ENCODE results near the gene NALCN.

NALCN gene

DNA sequence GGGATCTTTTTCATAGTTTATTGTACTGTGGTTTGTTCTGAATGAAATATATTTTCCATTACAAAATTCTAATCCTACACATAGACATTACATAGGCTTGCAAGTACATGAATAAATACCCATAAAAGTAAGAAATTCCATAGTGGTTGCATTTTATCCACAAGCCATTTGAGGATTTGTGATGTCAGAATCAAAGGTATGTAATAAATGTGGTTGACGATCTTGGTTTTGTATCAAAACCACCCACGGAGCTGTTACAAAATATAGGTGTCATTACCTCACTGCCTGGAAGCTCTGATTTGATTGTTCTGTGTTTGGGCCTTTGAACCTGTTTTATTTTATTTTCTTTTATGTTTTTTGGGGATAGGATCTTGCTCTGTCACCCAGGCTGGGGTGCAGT lies 125.1 kb downstream of the NALCN start:
- DNase-seq (ENCODE audit: low read depth), result no peak

DNA sequence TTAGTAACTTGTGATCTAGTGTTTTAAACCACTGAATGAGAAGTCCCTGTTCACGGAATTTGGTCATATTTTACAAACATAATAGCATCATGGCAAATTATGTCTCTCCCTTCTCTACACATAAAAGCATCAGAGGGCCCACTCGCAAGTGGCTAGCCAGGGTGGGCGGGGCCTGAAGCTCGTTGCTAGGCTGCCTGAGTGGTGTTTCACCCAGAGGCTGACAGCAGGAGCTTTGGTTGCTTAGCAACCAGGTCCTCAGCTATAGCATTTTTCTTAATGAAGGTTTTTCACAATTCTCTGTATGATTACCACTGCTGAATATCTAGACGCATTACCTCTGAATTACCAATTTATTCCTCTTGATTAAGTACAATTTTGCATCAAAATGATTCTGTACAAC lies 126.5 kb downstream of the NALCN start:
- DNase-seq (ENCODE audit: low read depth), result no peak

DNA sequence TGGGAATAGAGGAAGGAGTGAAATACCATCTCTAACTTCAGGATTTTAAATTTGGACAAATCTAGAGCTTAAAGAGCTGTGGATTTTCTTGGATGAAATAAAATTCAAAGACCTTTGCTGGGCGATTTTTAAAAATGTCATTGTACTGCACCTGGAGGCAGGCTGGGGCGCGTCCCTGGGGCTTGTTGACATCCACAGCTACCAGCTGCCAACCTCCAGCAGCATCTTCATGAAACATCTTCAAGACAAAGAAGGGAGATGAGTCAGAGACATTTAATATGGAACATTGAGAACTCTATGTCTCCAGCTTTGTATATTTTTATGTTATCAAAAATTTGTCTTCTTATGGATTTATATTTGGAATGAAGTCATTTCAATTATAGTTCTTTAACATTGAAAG lies 132.5 kb downstream of the NALCN start:
- no peak for DNase-seq (ENCODE audit: low read depth)

DNA sequence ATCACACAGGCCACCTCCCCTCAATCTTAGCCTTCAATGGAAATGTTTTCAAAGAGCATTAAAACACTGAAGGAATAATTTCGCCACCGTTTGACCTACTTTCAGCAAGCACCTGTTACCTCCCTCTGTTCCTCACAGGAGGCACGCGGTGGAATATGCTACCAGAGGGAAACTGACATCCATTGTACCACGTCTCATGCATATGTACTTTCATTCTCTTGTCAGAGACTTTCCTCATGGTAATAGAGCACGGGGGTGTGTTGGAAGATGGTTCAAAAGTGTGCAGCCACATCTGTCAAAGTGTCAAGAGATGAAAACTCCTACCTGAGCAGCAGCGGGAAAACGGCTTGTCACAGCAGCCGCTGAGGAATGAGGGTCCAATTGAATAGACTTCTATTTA lies 143.4 kb downstream of the NALCN start:
- no peak for DNase-seq (ENCODE audit: low read depth)

DNA sequence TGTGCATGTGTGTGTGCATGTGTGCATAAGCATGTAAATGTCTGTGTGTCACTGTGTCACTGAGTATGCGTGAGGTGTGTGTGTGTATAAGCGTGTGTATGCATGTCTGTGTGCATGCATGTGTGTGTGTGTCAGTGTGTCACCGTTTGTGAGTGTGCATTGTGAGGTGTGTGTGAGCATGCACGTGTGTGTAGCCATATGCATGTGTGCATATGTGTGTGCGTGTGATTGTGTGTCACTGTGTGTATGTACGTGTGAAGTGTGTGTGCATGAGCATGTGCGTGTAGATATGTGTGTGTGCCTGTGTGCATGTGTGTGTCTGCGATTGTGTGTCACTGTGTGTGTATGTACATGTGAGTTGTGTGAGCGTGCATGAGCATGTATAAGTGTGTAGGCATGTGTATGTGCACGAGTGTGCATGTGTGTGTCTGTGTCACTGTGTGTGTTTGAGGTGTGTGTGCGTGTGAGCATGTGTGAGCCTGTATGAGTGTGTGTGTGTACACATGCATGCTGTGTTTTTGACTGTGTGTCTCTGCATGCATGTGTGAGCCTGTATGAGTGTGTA lies 144.5 kb downstream of the NALCN start:
- no peak for DNase-seq (ENCODE audit: low read depth)

DNA sequence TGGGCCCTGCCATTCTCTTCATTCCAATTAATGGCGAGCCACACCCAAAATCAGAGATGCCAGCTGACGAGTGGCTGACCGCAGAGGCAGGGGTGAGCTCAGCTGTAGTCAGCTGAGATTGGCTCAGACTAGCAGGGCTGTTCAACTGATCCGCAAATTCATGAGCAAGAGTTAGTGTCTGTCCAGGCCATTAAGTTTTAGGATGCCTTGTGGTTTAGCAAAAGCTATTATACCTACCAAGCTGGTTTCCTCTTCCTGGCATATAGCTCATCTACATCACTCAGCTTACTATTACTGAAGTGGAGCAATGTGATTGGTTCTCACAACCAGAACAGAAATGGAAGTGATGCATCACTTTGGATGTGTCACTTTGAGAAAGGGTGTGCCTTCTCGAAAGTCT lies 148.7 kb downstream of the NALCN start:
- peak; percentile 46 for DNase-seq (ENCODE audit: low read depth)

DNA sequence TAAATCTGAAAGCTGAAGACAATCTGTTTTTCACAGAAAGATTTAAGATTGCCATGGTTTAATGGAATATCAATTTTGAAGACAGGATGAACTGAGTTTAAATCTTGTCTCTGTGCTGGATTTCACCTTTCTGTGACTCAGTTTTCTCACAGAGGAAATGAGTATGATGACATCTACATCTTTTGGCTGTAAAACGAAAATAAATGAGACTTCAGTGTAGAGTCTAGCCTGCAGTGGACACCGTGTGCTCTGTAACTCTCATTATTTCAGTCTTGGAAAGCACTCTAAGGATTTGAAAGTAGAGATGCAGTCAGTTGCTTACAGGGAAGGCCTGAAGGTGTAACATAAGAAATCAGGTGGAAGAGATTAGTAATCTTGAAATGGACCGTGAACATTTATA lies 150.4 kb downstream of the NALCN start:
- DNase-seq (ENCODE audit: low read depth), result no peak

DNA sequence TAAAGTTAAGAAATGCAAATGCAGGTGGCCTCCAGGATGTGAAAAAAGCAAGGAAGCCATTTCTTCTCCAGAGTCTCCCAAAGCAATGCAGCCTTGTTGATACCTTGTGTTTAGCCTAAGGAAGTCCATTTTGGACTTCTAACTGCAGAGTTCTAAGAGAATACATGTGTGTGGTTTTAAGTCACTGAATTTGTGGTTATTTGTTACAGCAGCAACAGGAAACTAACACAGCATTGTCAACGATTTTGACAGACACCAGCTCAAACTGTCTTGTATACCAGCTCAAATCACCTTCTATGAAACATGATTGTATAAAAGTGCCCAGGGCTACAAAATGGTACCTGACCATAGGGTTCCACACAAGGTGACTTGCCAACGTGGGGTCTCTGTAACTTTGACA lies 151.4 kb downstream of the NALCN start:
- no peak for DNase-seq (ENCODE audit: low read depth)

DNA sequence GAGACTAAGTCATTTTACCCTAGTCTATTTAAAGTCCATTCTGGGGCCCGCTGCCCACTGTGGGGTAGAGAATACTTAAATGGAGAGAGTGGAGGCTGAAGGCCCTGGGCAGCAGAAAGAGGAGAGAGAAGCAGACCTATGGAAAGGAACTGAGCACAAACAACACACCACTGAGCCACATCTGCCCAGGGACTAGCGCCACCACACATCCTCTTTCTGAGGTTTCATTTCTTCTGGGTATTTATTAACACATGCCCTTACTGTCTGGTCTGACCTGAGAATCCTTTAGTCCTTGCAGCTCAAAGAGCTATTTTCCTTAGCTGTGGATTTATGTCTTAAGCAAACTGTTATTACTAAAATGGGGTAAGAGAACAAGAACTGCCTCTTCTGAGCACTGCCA lies 154.0 kb downstream of the NALCN start:
- DNase-seq (ENCODE audit: low read depth), result no peak

DNA sequence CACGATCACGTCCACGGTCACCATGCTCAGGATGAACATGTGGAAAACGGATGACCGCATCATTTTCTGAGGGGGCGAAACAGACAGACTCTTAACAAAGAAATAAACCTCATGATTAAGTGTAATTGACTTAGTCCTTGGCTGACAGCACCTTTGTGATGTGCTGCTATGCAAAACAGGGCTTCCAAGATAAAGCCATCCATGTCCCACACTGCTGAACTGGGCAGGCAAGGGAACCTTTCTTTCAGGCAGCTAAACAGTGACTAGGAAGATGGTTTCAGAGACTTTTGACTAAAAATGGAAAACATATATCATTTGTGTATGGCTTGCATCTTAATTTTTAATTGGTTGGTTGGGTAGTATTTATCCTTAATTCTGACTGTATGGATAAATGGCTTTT lies 157.8 kb downstream of the NALCN start:
- no peak for DNase-seq (ENCODE audit: low read depth)

DNA sequence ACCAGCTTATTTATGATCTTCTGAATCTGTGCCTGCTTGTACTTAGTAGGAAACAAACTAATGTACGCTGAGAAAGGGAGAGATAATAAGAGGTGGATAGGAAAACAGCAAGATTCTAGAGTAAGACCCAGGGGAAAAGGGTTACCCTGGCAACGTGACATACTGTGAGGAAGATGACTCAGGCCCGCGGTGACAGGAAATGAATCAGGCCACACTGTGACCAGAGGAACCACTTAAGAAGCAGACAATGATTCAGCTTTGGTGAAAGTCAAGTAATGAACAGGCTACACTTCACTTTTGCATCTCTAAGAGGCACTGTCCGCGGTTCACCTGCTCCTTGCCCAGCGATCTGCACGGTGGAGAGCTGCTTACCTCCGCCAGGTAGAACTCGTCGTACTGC lies 158.2 kb downstream of the NALCN start:
- peak; percentile 78 for DNase-seq (ENCODE audit: low read depth)

DNA sequence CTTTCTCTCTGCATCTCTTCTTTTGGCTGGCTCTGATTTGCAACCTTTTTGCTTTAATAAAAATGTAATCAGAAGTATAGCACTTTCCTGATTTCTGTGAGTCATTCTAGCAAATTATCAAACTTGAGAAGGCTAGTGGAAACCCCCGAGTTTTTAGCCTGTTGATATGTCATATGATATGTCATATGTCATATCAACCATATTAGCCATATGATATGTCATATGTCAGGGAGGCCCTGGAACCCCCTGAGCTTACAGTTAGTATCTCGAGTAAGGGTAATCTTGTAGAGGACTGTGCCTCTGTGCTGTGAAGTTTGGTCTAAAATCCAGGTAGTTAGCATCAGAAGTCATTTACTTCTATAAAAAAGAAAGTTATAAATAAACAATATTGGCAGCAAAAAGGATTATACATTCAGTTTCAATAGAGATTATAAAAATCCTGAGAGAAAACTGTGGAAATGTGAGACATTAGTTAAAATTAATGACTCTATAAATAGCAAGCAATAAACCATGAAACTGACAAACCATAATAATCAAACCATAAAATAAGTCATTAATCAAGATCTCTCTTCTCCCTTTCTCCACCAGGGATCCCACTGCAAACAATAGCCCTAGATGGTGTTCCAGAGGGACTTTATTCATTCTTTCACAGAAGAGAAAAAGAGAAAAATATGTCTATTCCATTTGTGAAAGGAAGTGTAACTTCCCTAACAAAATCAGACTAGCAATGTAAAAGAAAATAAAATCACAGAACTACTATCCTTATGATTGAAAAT lies 167.4 kb downstream of the NALCN start:
- DNase-seq (ENCODE audit: low read depth), result no peak

DNA sequence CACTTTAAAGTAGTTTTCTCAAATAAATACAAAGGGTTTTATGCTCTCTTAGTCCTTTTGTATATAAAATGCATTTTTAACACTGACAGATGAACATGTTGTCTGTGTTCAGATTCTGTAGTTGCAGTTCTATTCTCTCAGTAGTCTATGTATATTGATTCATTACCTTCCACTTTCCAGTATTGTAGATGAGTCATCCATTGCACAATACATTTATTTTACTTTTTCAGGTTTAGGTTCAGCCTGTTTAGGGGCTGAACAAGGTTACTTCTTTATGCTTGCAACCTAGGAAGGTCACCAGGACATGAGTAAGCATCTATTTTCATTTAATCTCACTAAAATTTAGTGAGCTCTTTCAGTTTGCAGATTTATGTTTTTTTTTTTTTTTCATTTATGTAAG lies 173.6 kb downstream of the NALCN start:
- DNase-seq (ENCODE audit: low read depth), result no peak

DNA sequence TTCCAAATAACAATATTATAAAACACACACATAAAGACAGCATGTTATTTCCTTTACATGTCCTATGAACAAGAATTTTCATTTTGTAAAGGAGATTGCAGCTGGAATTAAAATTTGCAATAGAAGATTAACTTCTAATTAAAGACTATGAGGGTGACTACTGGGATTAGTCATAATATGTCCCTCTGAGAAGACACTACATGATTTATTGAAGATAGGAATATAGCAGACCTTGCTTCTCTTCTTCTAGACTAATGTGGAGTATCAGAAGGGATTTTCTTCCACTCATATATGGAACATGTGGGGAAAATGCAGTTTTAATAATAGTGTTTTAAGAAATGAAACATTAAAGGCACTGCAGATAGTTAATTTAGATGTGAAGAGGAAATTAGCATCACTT lies 177.8 kb downstream of the NALCN start:
- no peak for DNase-seq (ENCODE audit: low read depth)

DNA sequence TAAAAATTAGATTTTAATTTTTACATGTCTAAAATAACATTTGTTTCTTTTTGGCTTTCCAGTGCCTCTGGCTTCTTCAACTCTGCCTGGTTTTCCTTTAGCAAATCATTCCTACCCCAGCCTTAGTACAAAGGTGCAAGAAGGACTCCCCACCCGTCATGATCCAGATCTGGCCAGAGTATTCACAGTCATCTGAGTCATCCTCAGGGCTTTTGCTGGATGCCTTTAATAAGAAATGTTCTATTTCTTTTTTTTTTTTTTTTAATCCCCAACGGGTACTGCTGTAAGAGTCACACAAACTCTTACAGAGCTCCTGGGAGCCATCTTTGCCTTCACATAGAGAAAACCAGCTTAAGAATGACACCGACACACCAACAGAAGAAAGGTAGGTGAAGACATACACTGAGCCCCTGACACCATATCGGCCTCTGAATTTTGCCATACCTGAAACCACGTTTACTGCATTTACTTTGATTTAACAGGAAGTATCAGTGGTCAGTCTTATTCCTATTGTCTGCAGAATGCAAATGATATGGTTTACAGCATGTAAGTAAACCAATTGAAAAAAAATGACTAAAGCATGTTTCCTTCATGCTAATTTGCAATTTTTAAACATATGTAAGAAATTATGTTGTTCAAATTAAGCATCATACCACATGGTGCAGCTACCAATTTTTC lies 184.4 kb downstream of the NALCN start:
- DNase-seq (ENCODE audit: low read depth), result peak; percentile 10

DNA sequence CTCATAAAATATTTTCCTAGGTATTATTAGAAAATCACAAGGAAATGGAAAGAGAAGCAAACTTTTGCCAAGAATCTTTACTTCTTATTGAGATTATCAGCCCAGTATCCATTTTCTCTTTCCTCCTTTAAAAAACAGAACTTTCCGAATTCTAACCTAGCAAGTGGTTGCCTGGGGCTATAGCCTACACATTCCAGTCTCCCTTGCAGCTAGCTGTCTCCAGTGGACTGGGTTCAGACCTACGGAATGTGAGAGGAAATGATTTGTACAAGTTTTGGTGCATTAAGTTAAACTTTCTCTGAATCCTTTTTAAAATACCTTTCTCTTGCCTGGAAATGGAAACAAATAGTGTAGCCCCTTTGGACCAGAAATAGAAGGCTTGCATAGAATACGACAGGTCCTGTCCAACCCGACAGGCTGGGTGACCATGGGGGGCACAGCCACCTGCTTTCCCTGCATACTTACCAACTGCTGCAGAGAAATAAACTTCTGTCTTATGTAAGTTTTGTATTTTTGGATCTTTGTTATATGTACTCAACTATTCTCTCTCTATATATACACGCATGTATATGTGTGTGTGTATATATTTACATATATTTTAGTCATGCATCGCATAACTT lies 185.9 kb downstream of the NALCN start:
- DNase-seq (ENCODE audit: low read depth), result no peak

DNA sequence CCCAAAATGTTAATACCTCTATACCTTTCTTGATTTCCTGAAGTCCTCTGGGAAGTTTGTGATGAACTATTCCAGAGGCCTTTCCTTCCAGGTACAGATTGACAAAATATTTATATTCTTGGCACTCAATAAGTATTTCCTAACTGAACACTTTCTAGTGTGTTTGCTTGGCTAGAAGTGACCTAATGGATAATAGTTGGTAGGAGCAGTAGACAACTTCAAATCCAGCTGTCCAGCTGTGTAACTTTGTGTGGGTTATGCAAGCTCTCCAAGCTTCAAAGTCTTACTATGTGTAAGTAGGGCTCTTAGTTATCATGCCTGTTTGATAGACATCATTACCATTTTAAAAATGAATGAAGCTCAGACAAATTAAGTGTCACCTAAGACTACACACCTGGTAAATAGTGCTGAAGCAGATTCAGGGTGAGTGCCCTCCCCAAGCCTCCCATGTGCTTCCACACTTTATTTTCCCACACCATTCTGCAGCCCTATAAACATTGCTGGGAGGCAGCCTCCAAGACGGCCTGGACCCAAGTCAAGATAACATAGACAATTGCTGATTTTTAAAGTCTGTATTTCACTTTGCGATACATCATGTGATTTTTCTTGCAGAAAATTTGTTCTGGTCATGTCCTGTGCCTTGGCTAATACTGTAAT lies 196.6 kb downstream of the NALCN start:
- no peak for DNase-seq (ENCODE audit: low read depth)

DNA sequence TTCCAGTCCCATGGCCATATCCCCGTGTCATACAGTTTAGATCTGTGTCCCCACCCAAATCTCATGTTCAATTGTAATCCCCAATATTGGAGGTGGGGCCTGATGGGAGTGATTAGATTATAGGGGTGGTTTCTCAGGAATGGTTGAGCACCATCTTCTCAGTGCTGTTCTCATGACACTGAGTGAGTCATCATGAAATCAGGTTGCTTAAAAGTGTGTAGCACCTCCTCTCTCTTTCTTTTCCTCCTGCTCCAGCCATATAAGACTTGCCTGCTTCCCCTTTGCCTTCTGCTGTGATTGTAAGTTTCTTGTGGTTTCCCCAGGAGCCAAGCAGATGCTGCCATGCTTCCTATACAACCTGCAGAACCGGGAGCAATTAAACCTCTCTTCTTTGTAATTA lies 197.8 kb downstream of the NALCN start:
- no peak for DNase-seq (ENCODE audit: low read depth)

DNA sequence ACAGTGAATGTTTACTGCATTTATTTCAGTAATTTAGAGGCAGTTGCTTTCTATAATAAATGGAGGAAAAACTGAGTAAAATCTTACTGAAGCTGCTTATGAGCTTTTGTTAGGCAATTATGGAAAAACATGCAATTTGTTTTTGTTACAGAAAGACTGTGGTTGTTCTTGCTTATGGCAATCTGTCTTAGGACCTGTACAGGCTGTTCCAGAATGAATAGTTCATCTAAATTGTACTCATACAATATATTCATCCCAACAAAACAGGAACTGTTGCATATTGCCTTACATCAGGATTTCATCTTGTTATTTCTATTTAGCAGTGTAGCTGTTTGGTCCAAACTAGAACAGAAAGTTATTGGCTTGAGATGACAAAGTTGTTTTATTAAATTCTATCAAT lies 199.2 kb downstream of the NALCN start:
- DNase-seq (ENCODE audit: low read depth), result no peak

DNA sequence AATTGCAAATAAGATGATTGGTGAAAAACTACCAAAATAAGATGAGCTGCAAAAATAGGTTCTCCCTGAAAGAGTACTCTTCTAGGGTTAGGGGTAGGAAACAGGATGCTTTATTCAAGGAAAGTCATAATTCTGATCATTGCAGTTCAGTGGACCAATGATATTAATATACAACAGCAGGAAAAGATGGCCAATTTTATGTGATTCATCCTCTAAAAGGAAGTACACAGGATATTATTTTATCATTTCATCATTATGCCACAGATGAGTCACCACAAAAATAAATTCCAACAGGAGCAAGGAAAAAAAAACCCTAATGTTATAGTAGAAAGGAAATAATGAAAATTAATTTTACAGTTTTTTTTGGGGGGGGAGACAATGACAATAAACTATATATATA lies 205.0 kb downstream of the NALCN start:
- DNase-seq (ENCODE audit: low read depth), result peak; percentile 12

DNA sequence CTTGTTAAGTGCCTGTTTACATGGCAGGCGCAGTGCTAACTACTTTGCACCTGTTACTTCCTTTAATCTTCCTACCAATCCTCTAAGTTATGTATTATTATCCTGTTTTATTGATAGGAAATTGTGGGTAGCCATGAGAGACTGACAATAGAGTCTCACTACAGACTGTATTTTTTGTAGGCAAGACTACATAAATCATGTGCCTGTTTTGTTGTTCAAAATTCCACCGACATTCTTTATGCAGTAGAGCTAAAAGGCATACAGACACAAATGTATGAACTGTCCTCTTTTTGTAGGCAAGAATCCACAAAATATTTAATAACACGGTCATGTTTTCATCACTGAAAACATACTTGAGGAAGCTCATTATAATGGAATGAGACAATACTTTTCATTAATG lies 205.5 kb downstream of the NALCN start:
- no peak for DNase-seq (ENCODE audit: low read depth)

DNA sequence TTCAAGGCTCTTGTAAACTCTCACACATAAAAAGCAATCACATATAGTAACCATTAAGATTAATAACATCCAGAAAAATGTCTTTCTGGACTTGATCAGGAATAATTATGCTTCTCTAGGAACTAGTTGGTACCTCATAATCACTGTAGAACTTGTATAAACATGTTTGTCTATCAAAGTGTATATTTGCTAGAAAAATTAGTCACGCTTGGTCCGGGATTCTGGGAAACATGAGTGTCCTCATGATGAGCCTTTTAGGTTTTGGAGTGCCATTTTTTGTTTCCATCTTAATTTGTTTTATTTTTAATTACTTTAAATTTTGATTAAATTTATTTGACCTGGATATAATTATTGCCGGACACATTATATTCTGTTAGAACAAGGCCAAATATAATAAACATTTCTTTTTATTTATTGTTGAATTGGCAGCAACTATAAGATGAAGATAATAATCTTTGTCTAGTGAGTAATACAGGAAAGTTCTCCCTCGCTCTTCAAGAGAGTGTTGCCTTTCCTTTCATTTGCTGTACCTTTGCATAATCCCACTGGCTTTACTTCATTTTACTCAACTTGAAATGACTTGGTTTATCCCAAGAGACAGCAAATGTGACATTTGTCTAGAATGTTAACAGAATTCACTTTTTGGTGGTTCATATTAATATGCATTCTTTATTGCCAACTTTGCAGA lies 207.0 kb downstream of the NALCN start:
- no peak for DNase-seq (ENCODE audit: low read depth)
